GM21515 (cell line): Measurements from ENCODE around the gene FCMR.
"Not testable (repeated sequence)": the region's sequence is repeated elsewhere in the genome, so short reads cannot be mapped to it uniquely, and the experiment has no call there.

Experiments used
- ATAC-seq: cut with Tn5 transposase; IDR thresholded peaks from one replicate; pipeline ENCODE4 v1.9.1; 2021; ENCODE audit not compliant: unreplicated experiment

FCMR gene

DNA sequence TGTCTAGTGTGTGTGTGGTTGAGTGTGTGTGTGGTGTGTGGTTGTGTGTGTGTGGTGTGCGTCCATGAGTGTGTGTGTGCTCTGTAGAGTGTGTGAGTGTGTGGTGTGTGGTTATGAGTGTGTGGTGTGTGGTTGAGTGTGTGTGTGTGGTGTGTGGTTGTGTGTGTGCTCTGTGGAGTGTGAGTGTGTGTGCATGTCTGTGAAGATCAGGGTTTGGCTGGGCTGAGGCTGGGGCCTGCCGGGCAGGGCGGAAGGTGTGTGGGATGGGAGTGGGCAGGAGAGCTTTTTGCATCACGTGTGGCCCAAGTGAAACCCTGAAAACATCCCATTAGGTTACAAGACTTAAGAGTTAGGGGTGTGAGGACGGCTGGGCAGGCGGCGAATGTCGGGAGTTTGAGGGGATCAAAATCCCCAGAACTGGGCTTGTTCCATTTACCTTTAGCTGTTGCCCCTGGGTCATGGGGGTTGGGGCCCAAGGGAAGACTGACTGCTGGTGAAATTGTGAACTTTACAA, 2.9 kb upstream of the FCMR start:
- ATAC-seq = no peak

DNA sequence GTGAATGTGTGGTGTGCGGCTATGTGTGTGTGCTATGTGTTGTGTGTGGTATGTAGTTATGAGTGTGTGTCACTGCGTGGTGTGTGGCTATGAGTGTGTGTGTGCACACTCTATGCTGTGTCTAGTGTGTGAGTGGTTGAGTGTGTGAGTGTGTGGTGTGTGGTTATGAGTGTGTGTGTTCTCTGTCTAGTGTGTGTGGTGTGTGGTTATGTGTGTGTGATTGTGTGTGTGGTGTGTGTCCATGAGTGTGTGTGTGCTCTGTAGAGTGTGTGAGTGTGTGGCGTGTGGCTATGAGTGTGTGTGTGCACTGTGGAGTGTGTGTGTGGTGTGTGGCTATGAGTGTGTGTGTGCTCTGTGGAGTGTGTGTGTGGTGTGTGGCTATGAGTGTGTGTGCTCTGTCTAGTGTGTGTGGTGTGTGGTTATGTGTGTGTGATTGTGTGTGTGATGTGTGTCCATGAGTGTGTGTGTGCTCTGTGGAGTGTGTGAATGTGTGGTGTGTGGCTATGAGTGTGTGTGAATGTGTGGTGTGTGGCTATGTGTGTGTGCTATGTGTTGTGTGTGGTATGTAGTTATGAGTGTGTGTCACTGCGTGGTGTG, 2.3 kb upstream of the FCMR start:
- not testable (repeated sequence) for ATAC-seq

DNA sequence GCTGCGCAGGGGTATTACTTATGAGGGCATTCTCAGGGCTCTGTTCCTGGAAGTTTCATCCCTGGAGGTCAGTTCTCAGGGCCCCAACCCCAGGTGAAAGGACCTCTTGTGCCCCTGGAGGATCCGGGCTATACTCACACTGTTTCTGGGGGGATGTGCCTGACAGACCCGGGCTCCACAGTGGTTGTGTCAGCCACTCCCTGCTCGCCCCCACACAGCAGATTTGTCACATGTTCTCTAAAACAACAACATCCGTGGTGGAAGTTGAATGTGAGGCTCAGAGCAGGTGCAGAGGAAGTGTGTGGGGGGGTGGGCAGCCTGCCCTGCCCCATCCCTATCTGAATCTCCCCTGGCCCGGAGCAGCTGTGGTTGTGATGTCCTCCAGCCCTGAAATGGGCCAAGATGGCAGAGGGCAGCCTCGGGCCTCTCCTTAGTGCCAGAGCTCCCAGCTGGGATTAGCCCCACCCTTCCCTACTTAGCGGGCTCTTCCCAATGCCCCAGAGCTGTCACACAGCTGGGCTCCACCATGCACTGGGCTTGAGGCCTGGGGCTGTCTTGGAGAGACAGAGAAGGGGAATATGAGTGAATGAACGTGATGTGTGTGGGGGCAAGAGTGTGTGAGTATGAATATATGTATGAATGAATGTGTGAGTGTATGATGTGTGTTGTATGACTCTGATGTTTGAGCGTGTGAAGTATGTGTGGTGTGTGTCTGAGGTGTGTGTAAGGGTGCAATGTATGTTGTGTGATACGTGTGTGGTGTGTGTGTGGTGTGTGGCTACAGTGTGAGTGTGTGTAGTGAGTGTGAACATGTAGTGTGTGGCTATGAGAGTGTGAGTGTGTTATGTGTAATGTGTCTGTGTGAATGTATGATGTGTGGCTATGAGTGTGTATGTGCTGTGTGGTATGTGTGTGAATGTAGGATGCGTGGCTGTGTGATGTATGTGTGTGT, 1.5 kb upstream of the FCMR start:
- ATAC-seq = peak; percentile 51

DNA sequence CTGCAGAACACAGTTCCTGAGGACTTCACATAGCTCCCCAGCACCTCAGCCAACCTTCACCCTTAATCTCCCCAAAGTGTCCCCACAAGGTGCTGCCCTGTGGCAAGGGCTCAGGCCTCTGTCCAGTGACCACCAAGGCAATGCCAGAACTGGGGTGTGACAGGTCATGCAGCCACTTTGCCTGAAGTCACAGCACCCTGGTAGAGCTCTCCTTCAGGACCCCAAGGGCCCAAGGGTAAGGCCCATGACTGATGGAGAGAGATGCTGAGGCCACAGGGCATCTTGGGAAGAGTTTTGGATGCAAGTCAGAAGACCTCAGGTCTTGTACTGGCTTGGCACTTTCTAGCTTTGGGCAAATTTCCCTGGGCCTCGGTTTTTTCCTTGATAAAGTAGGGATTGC, 783 bp upstream of the FCMR start:
- ATAC-seq = no peak

DNA sequence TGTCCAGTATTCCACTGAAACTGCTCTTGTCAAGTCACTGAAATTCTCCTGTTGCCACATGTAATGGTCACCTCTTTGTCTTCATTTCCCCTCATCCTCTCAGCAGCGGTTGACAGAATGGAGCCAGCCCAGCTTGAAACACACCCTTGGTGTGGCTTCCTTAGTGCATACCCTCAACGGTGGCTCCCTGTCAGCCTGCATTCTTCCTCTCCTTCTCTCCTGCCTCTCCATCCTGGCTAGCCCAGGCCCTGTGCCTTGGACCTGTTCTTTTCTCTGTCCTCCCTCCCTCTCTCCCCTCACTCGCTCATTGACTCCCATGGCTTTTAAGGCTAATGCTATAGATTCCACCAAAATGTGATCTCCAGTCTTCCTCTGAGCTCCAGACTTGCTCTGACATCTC, 3.7 kb downstream of the FCMR start:
- ATAC-seq = no peak

DNA sequence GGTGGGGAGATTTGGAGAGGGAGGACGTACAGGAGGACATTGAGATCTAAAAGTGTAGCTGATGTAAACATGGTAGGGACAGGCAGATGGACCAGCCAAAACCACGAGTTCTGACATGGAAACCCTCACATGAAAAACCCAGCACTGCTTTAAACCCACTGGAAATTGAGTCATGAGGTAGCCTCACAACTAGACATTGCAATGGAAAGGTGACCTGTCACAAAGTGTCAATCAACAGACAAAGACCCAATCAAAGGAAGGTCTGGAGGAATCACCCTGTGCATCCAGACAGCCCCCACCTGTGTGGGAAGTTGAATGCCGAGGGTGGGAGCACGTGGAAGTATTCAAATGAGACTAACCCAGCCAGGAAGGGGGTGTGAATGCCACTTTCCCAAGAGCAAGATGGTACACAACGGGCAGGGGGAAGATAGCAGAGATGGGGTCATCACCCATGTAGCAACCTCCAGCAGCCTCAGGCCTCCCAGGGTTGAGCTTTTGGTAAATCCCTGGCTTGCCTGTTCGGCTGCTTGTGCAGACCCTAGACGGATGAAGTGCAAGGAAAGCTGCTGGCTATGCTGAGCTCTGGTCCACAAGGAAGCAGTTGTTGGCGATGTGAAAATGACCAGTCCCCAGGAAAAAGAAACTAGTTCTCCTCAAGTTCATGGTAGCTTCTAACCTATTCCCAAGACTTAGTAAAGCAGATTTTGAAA, 5.6 kb downstream of the FCMR start:
- no peak for ATAC-seq

DNA sequence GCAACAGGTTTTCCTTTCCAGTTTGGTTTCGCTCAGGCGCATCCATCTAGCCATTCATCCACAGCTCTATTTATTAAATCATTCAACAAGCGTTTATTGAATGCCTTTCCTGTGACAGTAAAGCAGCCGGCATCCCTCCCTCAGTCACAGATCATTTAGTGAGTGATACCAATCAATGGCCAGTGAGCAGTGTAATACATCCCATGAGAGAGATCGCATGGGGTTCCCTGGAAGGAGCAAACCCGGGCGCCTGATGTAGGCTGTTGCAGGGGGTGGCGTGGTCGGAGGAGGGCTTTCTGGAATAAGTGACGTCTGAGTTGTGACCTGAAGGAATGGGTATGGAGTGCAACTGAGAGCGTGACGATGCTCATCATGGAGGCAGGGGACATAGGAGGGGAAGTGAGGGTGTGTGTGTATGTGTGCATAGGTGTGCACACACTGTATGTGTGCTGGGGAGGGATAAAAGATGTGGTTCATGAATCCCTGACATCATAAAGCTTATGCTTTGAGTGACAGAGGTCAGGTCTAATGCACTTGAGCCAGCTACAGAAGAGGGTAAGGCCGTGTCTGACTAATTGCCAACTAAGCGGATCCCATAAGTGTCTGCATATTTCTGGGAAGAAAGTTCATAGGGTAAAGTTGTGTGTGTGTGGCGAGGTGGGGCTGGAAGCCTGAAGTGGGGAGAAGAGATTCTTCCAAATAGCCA, 6.6 kb downstream of the FCMR start:
- no peak for ATAC-seq

DNA sequence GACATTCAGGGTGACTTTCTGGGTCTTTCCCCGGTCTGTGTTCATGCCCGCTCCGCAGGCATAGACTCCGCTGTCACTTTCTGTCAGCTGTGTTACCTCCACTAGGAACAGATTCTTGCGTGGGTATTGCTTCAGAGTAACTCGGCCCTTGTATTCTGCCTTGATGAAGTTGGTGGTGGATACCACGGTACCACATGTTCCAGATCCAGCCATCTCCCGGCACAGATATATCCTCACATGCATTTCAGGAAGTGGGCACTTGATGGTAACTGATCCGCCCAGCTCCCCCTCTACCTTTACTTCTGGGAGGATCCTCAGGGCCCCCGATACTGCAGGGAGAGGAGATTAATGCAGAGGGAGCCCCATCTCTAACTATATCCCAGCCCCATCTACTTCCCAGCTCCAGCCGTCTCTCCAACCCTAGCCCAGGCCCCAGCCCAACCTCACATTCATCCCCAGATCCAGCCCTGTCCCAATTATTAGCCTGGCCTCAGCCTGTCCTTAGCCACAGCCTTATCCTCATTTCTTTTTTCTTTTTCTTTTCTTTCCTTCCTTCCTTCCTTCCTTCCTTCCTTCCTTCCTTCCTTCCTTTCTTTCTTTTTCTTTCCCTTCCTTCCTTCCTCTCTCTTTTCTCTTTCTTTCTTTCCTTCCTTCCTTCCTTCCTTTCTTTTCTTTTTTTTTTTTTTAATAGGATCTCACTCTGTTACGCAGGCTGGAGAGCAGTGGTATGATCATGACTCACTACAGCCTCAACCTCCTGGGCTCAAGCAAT, 7.8 kb downstream of the FCMR start:
- ATAC-seq = no peak

DNA sequence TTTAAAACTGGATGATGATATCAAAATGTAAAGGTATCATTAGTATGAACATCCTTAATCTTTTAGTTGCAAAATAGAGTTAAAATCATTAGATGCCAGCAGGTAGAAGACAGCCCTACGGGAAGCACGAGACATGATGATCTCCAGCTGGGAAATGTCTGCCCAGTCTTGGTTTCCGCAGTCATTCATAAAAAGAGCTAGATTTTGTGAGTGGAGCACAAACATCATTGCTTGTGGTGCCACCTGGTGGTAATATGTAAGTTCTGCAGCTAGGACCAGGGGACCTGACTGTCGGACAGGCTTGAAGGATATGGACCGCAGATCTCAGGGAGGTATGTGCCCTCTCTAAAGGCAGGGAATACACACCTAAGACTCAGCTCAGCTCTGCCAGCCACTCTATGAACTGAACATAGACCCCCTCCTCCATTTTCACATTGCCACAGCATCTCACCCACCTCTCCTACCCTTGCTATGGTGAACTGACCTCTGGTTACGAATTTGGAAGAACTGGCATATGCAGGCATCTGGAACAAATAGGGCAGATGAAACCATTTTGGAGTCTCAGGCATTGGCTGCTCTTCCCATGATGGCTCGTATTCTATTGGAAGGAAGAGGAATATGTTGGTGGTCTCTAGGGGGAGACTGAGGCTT, 9.2 kb downstream of the FCMR start:
- no peak for ATAC-seq

DNA sequence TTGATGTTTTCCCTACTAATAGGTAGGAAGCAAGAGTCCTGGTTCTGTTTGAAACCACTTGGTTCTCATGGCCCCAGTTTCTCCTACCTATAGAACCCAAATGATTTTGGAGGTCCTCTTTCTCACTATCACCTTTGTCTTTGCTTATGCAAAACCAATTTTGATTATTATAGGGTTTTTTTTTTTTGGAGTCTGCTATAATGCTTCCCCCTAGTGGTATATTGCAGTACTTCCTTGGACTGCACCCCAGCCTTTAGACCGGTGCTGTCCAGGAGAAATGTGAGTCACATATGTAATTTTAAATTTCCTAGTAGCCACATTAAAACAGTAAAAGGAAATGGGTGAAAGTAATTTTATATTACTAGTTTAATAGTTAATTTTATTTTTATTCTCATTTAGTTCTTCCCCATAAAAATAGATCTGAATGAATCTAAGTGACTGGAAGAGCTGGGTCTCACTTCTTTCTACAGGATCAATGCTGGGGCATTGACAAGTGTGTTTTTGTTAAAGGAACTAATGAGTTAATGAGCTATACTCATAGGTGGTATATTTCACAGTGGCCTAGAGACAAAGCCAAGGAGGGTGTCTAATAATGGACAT, 10.6 kb downstream of the FCMR start:
- no peak for ATAC-seq

DNA sequence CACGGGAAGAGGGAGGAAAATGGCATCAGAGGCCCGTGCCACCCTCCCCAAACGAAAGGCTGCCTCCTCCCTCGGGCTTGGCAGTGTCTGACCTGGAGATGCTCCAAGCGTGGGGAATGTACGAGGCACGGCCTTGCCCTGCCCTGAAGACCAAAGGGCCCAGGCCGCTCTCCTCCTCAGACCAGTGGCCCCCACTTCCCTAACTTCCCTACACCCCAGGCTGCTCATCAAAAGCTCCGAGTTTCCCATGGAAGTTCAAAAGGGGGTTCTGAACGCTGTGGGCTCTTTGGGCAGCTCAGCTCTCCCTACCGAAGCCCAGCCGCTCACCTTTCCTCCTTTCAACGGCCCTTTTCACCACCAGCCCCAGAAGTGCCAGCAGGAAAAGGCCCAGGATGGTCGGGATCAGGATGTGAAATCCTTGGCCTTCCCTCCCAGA, 11.8 kb downstream of the FCMR start:
- no peak for ATAC-seq

DNA sequence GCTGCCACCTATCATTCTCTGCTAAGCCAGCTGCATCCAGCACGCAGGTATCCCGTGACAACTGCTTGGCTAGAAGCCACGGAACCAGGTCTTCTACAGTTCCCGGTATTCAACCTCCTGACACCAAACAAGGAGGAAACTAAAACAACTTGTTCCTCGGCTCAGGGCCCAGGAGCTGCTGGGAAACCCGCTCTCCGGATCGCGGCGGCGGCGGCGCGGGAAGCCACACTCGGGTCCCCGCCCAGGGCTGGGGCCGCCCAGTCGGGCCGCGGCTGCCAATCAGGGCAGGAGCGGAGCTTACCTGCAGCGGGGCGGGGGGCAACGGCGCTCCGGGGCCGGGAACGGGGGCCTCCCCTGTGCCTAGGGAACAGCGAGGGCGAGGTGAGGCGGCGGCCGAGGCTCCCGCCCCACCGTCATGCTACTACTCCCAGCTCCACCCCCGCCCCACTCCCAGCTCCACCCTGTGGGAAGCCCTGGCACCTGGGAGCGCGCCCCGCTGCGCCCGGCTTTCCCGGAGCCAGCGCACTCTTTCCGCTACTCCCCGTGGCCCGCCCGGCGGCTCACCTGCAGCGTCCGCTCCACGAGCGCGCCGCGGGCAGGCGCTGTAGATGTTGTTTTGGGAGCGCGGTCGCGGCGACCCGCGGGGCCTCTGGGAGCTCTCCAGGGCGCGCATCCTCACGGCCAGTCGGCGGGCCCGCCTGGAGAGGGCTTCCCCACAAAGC, 12.4 kb downstream of the FCMR start:
- ATAC-seq = no peak

DNA sequence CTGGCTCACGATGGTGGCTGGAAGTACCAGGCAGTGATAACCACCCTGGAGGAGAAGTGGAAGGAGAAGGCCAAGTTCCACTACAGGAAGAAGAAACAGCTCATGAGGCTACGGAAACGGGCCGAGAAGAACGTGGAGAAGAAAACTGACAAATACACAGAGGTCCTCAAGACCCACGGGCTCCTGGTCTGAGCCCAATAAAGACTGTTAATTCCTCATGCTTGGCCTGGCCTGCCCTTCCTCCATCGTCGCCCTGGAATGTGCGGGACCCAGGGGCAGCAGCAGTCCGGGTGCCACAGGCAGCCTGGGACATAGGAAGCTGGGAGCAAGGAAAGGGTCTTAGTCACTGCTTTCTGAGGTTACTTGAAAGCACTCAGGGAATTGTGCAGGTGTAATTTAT, 13.7 kb downstream of the FCMR start:
- no peak for ATAC-seq

DNA sequence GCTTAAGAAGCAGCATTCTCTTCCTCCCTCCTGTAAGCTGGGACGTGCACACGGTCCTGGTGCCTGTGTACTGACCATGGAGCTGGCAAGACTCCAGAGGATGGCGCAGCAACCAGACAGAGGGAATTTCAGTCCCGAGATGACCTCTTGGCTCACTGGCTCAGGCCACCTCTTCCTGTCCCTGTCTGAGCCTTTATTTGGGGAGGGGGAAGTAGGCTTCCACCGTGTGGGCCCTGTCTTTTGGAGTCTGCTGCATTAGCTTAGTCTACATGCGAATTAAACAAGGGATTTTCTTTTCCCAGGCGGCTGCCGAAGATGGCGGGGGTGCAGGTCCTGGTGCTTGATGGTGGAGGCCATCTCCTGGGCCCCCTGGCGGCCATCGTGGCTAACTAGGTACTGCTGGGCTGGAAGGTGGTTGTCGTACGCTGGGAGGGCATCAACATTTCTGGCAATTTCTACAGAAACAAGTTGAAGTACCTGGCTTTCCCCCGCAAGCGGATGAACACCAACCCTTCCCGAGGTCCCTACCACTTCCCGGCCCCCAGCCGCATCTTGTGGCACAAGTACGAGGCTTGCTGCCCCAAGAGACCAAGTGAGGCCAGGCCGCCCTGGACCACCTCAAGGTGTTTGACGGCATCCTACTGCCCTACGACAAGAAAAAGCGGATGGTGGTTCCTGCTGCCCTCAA, 14.3 kb downstream of the FCMR start:
- ATAC-seq = no peak

DNA sequence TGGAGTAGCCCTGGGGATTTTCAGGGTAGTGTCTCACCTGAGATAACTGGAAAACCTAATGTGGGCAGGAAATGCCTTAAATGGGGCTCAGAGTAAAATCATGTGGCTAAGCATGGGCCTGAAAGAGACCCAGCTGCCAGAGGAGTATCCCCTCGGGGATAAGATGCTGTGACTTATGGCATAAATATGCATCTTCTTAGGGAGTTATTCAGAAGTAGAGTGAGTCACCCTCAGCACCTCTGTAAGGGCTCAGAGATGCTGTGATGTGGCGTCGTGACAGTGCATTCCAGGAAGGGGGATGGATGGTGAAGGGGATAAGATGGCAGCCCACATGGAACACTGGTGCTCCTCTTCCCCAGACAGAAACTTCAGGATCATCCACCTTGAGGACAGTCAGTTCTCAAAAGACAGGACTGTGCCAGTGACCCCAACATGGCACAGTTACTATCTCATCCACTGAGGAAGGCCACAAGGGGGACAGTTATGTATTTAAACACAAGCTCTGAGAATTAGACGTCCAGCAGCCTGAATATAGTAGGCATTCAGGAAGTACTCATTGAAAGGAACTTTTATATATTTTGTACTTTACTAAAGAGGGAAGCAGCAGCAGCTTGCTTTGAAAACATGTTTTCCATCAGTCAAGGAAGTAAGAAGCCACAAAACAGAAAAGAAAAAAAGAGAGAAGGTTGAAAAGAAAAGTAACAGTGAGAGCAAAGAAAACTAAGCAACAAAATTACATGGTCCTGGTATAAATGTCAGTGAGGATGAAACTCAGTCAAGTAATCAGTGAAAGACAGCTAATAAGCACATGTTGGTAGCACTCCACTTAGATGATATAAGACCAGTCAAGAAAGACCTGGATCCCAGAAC, 16.2 kb downstream of the FCMR start:
- no peak for ATAC-seq

DNA sequence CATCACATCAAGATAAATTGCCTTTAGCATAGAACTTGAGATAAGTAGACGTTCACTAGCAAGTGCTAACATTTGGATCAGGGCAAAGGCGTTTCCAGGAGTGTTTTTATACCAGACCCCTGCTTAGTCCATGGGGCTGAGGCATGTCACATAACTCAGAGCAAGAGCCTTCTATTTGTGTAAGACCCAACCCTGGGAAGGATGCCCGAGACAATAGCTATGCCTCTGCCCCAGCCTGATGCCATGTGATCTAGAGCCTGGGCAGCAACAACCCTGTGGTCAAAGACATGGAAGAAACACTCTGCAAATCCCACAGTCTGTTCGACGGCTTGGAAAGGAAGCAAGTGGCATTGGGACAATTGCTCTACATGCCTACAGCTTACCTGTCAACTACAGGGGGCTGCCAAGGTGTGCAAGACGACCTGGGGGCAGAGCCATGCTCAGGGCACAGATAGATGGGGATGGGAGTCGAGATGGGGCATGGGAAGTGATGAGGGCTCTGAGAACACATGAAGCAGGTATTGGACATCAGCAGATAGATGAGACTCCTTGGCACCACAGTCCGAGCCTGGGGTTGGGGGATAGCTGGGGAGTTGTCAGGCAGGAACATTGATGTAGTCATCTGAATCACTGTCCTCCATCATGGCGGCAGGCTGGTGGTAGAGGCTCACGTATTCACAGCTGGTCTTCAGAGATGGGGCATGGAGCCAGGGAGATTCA, 17.2 kb downstream of the FCMR start:
- ATAC-seq = no peak

DNA sequence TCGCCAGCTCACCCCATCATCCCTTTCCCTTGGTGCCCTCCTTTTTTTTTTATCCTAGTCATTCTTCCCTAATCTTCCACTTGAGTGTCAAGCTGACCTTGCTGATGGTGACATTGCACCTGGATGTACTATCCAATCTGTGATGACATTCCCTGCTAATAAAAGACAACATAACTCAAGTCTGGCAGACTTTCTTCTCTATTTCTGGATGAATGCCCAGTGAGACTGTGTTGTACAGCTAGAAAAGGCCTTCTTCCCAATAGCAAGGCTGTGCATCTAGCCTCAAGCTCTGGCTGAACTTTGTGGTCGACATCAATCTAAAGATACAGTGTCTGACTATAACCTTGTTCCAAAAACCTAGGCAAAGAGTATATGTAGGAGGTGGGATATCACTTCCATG, 18.1 kb downstream of the FCMR start:
- ATAC-seq = no peak
